Progenitor cell of endocrine pancreas (in vitro differentiated cells): ENCODE measurements around the gene CFAP69. TPM values are rescaled to one million over a fixed set of nuclear protein-coding genes. Genes with fewer than 3 reads are reported as not detected.
A peak's percentile ranks its signal among the peaks of the same experiment; 100 is the strongest.
"Not testable (repeated sequence)": the region's sequence is repeated elsewhere in the genome, so short reads cannot be mapped to it uniquely, and the experiment has no call there.

Experiments used
- DNase-seq: peaks from one replicate; pipeline ENCODE4 v3.0.0; 2021; ENCODE audit warnings: low spot score; ENCODE audit not compliant: unreplicated experiment
- H3K27ac Mint-ChIP-seq: 2 replicates; pipeline ENCODE4 v1.8.0; 2021; ENCODE audit warnings: mild to moderate bottlenecking, moderate library complexity, mixed read lengths
- H3K27me3 Mint-ChIP-seq: 2 replicates; pipeline ENCODE4 v1.8.0; 2021; ENCODE audit warnings: mixed read lengths
- H3K36me3 Mint-ChIP-seq: 2 replicates; pipeline ENCODE4 v1.8.0; 2022; ENCODE audit warnings: mixed read lengths; ENCODE audit not compliant: insufficient read depth
- H3K4me1 Mint-ChIP-seq: 2 replicates; pipeline ENCODE4 v1.8.0; 2021; ENCODE audit warnings: low read depth, mixed read lengths
- H3K4me3 Mint-ChIP-seq: 2 replicates; pipeline ENCODE4 v1.8.0; 2021; ENCODE audit warnings: low read depth, mild to moderate bottlenecking, moderate library complexity, mixed read lengths
- H3K9me3 Mint-ChIP-seq: 2 replicates; pipeline ENCODE4 v1.8.0; 2021; ENCODE audit warnings: low read depth, mixed read lengths
- total RNA-seq: library from RNA; stranded (reverse); gene quantifications from 2 replicates; pipeline ENCODE4 v1.2.1, GENCODE V29; 2021
- TF ChIP-seq, protein P1 (sequence below): fragments of 200-600 bp; sonication (generic); IDR thresholded peaks from one replicate; pipeline ENCODE4 v1.5.0; 2021; ENCODE audit warnings: antibody characterized with exemption, mild to moderate bottlenecking; ENCODE audit not compliant: unreplicated experiment

CFAP69 gene
- total RNA-seq, 1 donor from 2014 or later = 12.4 TPM

DNA sequence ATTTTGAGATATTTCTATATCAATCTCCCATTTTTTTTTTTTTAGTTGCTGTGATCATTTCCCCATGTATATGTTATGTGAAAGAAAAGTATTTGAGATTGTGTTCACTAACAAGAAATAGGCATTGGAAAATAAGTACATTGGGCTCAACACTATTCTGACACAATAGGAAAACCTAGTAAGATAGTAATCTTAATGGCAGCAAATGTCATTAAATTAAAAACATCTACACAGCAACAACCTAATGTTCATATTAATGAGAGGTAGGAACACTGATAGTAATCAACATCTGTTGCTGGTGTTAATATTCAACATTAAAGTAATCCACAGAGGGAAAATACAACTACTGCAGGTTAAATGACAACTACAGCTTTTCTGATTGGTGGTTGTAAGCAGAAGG lies 100.0 kb downstream of the CFAP69 start:
- Mint-ChIP-seq H3K9me3 (no peaks in the 10 kb centered on the region), H3K36me3 (peaks cover 1% of the 10 kb centered on the region), H3K4me1 (peaks cover 13% of the 10 kb centered on the region), H3K27me3 (no peaks in the 10 kb centered on the region), H3K4me3 (peak overlapping the region; percentile 96), H3K27ac (no peak overlapping the region)
- no peak for DNase-seq
- TF ChIP-seq, protein P1, sequence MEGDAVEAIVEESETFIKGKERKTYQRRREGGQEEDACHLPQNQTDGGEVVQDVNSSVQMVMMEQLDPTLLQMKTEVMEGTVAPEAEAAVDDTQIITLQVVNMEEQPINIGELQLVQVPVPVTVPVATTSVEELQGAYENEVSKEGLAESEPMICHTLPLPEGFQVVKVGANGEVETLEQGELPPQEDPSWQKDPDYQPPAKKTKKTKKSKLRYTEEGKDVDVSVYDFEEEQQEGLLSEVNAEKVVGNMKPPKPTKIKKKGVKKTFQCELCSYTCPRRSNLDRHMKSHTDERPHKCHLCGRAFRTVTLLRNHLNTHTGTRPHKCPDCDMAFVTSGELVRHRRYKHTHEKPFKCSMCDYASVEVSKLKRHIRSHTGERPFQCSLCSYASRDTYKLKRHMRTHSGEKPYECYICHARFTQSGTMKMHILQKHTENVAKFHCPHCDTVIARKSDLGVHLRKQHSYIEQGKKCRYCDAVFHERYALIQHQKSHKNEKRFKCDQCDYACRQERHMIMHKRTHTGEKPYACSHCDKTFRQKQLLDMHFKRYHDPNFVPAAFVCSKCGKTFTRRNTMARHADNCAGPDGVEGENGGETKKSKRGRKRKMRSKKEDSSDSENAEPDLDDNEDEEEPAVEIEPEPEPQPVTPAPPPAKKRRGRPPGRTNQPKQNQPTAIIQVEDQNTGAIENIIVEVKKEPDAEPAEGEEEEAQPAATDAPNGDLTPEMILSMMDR = no peak

DNA sequence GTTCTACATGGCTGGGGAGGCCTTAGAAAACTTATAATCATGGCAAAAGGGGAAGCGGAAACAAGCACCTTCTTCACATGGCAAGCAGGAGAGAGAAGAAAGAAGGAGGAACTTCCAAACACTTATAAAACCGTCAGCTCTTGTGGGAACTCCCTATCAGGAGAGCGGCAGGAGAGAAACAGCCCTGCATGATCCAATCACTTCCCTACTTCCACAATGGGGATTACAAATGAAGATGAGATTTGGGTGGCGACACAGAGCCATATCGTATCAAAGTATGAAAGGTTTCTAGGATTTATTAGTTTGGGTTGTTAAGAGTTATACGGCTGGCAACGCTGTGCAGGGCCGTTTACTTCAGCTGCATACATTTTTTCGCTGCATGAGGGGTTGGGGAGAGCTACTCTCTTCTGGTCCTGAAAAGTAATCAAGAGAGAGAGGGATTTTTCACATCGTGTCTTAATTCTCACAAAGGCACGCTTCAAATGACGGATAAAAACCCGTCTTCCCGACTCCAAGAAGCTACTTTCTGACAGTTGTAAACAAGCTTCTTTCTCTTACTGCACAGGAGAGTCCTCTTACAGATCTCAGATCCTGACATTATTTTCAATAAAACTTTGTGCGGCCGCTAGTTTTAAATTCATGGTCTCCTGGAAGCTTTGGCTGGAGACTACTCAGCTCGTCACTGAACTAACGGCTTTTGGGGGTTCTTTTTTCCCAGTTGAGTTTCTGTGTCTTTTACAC lies 100.8 kb downstream of the CFAP69 start:
- no peak for DNase-seq
- TF ChIP-seq, protein P1 = no peak
- Mint-ChIP-seq H3K36me3 (peaks cover 3% of the 10 kb centered on the region), H3K4me1 (peaks cover 13% of the 10 kb centered on the region), H3K4me3 (peak overlapping the region; percentile 96), H3K9me3 (no peaks in the 10 kb centered on the region), H3K27ac (peak overlapping the region; percentile 99), H3K27me3 (no peaks in the 10 kb centered on the region)

DNA sequence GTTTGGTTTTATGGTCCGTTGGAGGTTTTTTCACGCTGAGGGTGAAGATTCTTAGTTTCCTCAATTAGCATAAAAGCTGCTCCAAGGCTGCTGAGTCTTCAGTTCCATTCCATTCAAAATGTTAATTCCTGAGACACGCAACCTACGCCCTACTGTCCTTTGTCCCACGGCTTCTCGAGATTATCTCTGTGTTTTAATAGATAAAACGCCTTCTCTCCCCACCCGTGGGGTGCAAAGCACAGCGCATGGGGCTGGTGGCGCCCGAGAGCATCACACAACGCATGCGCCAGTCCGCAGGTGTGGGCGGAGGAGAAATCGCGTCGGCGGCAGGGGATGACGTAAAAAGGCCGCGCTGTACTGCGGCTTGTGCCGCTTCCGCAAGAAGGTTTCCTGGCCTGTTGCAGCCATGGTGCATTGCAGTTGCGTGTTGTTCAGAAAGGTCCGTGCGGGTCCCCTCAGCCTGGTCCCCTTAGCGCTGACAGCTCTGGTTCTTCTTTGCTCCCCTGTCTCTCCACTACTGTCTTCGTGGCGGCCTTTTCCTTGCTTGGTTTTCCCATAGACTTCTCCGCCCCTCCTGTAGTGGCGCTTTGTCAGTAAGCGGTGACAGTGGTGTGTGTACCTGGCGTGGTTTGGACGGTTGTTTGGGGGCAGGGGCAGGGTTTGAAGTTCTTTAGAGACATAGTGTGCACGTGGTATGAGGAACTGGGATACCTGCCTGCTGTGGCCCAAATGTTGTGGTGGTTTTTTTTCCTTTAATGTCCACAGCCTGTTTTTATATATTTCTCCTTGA lies 101.6 kb downstream of the CFAP69 start, which contains the start of gene GTPBP10:
GTPBP10 (plus strand) TSS at position 381 of the 790 bp plus-strand sequence; CDS start at position 407, 26 bp downstream.
- Mint-ChIP-seq H3K4me3 (peak within 1 kb of the TSS; percentile 96), H3K36me3 (peaks cover 3% of the 10 kb centered on the region), H3K4me1 (peaks cover 13% of the 10 kb centered on the region), H3K9me3 (no peaks in the 10 kb centered on the region), H3K27ac (peak within 1 kb of the TSS; percentile 99), H3K27me3 (no peaks in the 10 kb centered on the region)
- TF ChIP-seq, protein P1 = peak; percentile 64
- DNase-seq = peak; percentile 84

DNA sequence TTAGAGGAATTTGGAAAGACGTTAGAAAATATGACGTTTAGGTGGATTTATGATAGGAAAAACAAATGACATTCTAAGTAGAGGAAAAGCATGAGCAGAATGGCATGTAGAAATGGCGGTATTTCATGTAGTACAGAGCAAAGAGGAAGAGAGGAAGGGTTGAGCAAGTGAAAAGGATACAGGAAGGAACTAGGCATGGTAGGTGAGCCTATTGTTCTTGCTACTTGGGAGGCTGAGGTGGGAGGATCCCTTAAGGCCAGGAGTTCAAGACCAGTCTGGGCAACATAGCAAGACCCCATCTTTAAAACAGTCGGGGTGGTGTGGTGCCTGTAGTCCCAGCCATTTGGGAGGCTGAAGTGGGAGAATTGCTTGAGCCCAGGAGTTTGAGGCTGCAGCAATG lies 102.8 kb downstream of the CFAP69 start:
- peaks cover 13% of the 10 kb centered on the region for H3K4me1 Mint-ChIP-seq
- no peaks in the 10 kb centered on the region for H3K9me3 Mint-ChIP-seq
- H3K27me3 Mint-ChIP-seq = no peaks in the 10 kb centered on the region
- DNase-seq = no peak
- H3K27ac Mint-ChIP-seq = no peak overlapping the region
- H3K4me3 Mint-ChIP-seq = peak overlapping the region; percentile 96
- TF ChIP-seq, protein P1 = no peak
- peaks cover 3% of the 10 kb centered on the region for H3K36me3 Mint-ChIP-seq

DNA sequence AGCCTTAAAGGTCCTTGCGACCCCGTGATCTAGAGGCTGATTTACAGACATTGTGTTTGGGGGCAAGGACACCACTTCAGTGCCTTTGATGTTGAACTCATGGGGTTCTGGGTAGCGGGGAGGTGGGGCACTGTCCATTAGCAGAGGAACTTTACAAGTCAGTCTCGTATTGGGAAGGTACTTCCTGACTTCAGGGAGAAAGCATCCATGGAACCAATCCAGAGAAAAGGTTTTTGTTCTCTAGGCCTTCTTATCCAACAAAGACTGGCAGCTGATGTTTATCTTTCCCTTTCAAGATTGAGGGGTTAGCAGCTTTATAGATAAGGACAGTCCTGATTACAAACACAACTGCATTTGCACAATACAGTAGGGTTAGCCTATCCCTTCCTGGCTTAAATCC lies 104.3 kb downstream of the CFAP69 start:
- no peak for DNase-seq
- Mint-ChIP-seq H3K27ac (peak overlapping the region; percentile 34), H3K4me3 (peak overlapping the region; percentile 1), H3K9me3 (no peaks in the 10 kb centered on the region), H3K36me3 (peaks cover 5% of the 10 kb centered on the region), H3K27me3 (no peaks in the 10 kb centered on the region), H3K4me1 (peaks cover 13% of the 10 kb centered on the region)
- TF ChIP-seq, protein P1 = no peak

DNA sequence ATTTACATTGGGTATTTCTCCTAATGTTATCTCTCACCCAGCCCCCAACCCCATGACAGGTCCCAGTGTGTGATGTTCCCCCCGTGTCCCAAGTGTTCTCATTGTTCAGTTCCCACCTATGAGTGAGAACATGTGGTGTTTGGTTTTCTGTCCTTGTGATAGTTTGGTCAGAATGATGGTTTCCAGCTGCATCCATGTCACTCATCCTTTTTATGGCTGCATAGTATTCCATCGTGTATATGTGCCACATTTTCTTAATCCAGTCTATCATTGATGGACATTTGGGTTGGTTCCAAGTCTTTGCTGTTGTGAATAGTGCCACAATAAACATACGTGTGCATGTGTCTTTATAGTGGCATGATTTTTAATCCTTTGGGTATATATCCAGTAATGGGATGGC lies 105.1 kb downstream of the CFAP69 start:
- not testable (repeated sequence) for H3K27ac Mint-ChIP-seq, H3K4me3 Mint-ChIP-seq, H3K36me3 Mint-ChIP-seq, H3K9me3 Mint-ChIP-seq, DNase-seq, H3K27me3 Mint-ChIP-seq
- peaks cover 13% of the 10 kb centered on the region for H3K4me1 Mint-ChIP-seq
